HepG2 (cell line): ENCODE data around the gene KLHL21. TPM values are rescaled to one million over a fixed set of nuclear protein-coding genes. Genes with fewer than 3 reads are reported as not detected.
A peak's percentile ranks its signal among the peaks of the same experiment; 100 is the strongest.

Experiments used
- GLMP ChIP-seq: sonication (generic); formaldehyde crosslinking; IDR thresholded peaks from 2 replicates; pipeline ENCODE4 v1.9.0; 2021; ENCODE audit warnings: missing genetic modification reagents, mild to moderate bottlenecking, borderline replicate concordance
- JARID2 ChIP-seq: sonication (generic); formaldehyde crosslinking; IDR thresholded peaks from 2 replicates; pipeline ENCODE4 v1.8.1; 2023; ENCODE audit warnings: missing genetic modification reagents, inconsistent platforms; ENCODE audit not compliant: insufficient replicate concordance
- MLX ChIP-seq: IDR thresholded peaks from 2 replicates; pipeline ENCODE4 v1.6.1; 2016
- POGZ ChIP-seq: sonication (generic); formaldehyde crosslinking; IDR thresholded peaks from 2 replicates; pipeline ENCODE4 v1.4.0; 2020; ENCODE audit warnings: mild to moderate bottlenecking, missing genetic modification reagents
- SCMH1 ChIP-seq: sonication (generic); formaldehyde crosslinking; IDR thresholded peaks from 2 replicates; pipeline ENCODE4 v1.9.0; 2021; ENCODE audit warnings: missing genetic modification reagents, mild to moderate bottlenecking, borderline replicate concordance
- SMAD9 ChIP-seq: sonication (generic); formaldehyde crosslinking; IDR thresholded peaks from 2 replicates; pipeline ENCODE4 v1.5.1; 2020; ENCODE audit warnings: mild to moderate bottlenecking, missing genetic modification reagents
- TGIF2 ChIP-seq: IDR thresholded peaks from 2 replicates; pipeline ENCODE4 v1.6.1; 2016; ENCODE audit warnings: control low read depth, missing compliant biosample characterization
- ZBTB33 ChIP-seq: sonication (generic); formaldehyde crosslinking; IDR thresholded peaks from 2 replicates; pipeline ENCODE4 v1.4.0; 2020; ENCODE audit warnings: missing genetic modification reagents
- ZFP90 ChIP-seq: sonication (generic); formaldehyde crosslinking; IDR thresholded peaks from 2 replicates; pipeline ENCODE4 v1.8.0; 2022; ENCODE audit warnings: missing genetic modification reagents, mild to moderate bottlenecking, inconsistent platforms, borderline replicate concordance
- ZMAT5 ChIP-seq: sonication (generic); formaldehyde crosslinking; IDR thresholded peaks from 2 replicates; pipeline ENCODE4 v1.5.0; 2020; ENCODE audit warnings: mild to moderate bottlenecking, low read depth, missing genetic modification reagents, borderline replicate concordance
- ZNF282 ChIP-seq: fragments of 450-650 bp; IDR thresholded peaks from 2 replicates; pipeline ENCODE4 v1.6.1; 2018; ENCODE audit not compliant: partially characterized antibody
- ZNF367 ChIP-seq: sonication (generic); formaldehyde crosslinking; IDR thresholded peaks from 2 replicates; pipeline ENCODE4 v1.4.0; 2020; ENCODE audit warnings: missing genetic modification reagents, borderline replicate concordance
- ZNF468 ChIP-seq: sonication (generic); formaldehyde crosslinking; IDR thresholded peaks from 2 replicates; pipeline ENCODE4 v1.8.0; 2022; ENCODE audit warnings: mild to moderate bottlenecking, moderate library complexity, missing genetic modification reagents
- ZNF549 ChIP-seq: sonication (generic); formaldehyde crosslinking; IDR thresholded peaks from 2 replicates; pipeline ENCODE4 v1.5.0; 2020; ENCODE audit warnings: missing genetic modification reagents
- ZNF557 ChIP-seq: sonication (generic); formaldehyde crosslinking; IDR thresholded peaks from 2 replicates; pipeline ENCODE4 v1.4.0; 2020; ENCODE audit warnings: missing genetic modification reagents
- ZNF605 ChIP-seq: sonication (generic); formaldehyde crosslinking; IDR thresholded peaks from 2 replicates; pipeline ENCODE4 v1.8.0; 2022; ENCODE audit warnings: mild to moderate bottlenecking, missing genetic modification reagents
- ZNF670 ChIP-seq: sonication (generic); formaldehyde crosslinking; IDR thresholded peaks from 2 replicates; pipeline ENCODE4 v1.8.0; 2022; ENCODE audit warnings: mild to moderate bottlenecking, missing genetic modification reagents, borderline replicate concordance
- ZNF709 ChIP-seq: sonication (generic); formaldehyde crosslinking; IDR thresholded peaks from 2 replicates; pipeline ENCODE4 v1.5.0; 2020; ENCODE audit warnings: mild to moderate bottlenecking, missing genetic modification reagents
- polyA plus RNA-seq, 8 experiments: library from polyadenylated mRNA; depleted of rRNA in 3 of 8; stranded (reverse) in 7 of 8; unstranded in 1 of 8; fragments of >200 nt; fragmentation: Illumina TruSeq in 4 of 8; extraction: Trizol in 4 of 8; gene quantifications; 2 replicates each; pipeline versions ENCODE4 v1.2.1 to v1.2.3, GENCODE V29; 2011 to 2016; ENCODE audit warnings: low read depth in 4 of 8, missing spikeins in 1 of 8, mixed read lengths in 1 of 8; ENCODE audit not compliant: insufficient read depth in 1 of 8
- total RNA-seq, 5 experiments: library from RNA; depleted of rRNA; stranded (reverse); fragments of >200 nt; fragmentation: Illumina TruSeq; extraction: Trizol; gene quantifications; 2 replicates each; pipeline ENCODE4 v1.2.3, GENCODE V29; 2016; ENCODE audit warnings: low read depth in 1 of 5
- TF ChIP-seq, protein P1 (sequence below): sonication (generic); formaldehyde crosslinking; IDR thresholded peaks from 2 replicates; pipeline ENCODE4 v1.4.0; 2020; ENCODE audit warnings: mild to moderate bottlenecking, missing genetic modification reagents
- TF ChIP-seq, protein P2 (sequence below): IDR thresholded peaks from 2 replicates; pipeline ENCODE4 v1.6.1; 2016; ENCODE audit warnings: low read depth, borderline replicate concordance
- TF ChIP-seq, protein P3 (sequence below): IDR thresholded peaks from 2 replicates; pipeline ENCODE4 v1.6.1; 2012; ENCODE audit warnings: low read depth, low read length, improper control_type of control experiment

The KLHL21 gene
- total and polyA plus RNA-seq, 2 of the 13 experiments (the other 11 are each of a cell fraction or from before 2014, with no cell fraction given) = 14.8 to 25.0 TPM

DNA sequence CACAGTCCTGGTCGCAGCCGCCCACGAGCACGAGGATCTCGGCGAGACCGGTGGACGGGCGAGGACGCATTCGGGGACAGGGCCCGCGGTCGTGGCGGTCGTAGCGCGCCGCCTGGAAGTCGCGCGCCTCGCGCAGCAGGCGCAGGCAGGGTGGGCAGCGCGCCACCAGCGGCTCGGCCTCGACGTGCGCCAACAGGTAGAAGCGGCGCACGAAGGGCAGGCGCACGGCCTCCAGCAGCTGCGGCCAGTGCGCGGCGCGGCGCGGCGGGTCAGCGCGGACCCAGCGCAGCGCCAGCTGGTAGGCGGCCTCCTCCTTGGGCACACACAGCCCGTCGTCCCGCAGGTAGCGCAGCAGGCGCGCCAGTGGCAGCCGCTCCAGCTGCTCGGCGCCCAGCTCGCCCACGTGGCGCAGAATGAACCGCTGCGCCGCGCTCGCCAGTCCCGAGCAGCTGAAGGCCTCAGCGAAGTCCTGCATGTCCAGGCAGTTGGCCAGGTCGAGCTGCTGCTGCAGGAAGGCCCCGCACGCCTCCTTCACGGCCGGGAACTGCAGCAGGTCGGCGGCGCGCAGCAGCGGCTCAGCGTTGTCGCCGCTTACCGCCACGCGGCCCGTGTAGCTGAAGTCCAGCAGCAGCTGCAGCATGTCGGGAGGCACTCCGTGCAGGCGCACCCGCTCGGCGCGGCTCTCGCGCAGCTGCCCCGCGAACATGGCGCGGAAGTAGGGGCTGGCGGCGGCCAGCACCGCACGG is 573 bp downstream of the KLHL21 start (continued):
- TF ChIP-seq, protein P1, sequence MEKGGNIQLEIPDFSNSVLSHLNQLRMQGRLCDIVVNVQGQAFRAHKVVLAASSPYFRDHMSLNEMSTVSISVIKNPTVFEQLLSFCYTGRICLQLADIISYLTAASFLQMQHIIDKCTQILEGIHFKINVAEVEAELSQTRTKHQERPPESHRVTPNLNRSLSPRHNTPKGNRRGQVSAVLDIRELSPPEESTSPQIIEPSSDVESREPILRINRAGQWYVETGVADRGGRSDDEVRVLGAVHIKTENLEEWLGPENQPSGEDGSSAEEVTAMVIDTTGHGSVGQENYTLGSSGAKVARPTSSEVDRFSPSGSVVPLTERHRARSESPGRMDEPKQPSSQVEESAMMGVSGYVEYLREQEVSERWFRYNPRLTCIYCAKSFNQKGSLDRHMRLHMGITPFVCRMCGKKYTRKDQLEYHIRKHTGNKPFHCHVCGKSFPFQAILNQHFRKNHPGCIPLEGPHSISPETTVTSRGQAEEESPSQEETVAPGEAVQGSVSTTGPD = no peak
- TF ChIP-seq ZNF605 (CRISPR knock-in tag) = no peak
- TF ChIP-seq ZNF468 (CRISPR knock-in tag) = peak; percentile 61; the same call in 1 of the 2 replicates
- no peak for TF ChIP-seq ZMAT5 (CRISPR knock-in tag)
- no peak for TF ChIP-seq ZNF709 (CRISPR knock-in tag)
- TF ChIP-seq, protein P2, sequence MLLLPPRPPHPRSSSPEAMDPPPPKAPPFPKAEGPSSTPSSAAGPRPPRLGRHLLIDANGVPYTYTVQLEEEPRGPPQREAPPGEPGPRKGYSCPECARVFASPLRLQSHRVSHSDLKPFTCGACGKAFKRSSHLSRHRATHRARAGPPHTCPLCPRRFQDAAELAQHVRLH (CRISPR knock-in tag) = no peak
- 0 out of 2 replicates have a peak, but pooled peaks have one; percentile 61 for TF ChIP-seq SMAD9
- TF ChIP-seq ZNF670 (CRISPR knock-in tag) = no peak
- no peak for TF ChIP-seq JARID2 (CRISPR knock-in tag)
- TF ChIP-seq POGZ (CRISPR knock-in tag) = no peak
- peak; percentile 69; the same call in 1 of the 2 replicates for TF ChIP-seq ZNF367
- 0 out of 2 replicates have a peak, but pooled peaks have one; percentile 32 for TF ChIP-seq ZNF557 (CRISPR knock-in tag)
- peak; percentile 75; the same call in 1 of the 2 replicates for TF ChIP-seq TGIF2 (CRISPR knock-in tag)
- no peak for TF ChIP-seq ZBTB33 (CRISPR knock-in tag)
- TF ChIP-seq GLMP = 0 out of 2 replicates have a peak, but pooled peaks have one; percentile 23
- no peak for TF ChIP-seq ZNF549 (CRISPR knock-in tag)
- TF ChIP-seq, protein P3, sequence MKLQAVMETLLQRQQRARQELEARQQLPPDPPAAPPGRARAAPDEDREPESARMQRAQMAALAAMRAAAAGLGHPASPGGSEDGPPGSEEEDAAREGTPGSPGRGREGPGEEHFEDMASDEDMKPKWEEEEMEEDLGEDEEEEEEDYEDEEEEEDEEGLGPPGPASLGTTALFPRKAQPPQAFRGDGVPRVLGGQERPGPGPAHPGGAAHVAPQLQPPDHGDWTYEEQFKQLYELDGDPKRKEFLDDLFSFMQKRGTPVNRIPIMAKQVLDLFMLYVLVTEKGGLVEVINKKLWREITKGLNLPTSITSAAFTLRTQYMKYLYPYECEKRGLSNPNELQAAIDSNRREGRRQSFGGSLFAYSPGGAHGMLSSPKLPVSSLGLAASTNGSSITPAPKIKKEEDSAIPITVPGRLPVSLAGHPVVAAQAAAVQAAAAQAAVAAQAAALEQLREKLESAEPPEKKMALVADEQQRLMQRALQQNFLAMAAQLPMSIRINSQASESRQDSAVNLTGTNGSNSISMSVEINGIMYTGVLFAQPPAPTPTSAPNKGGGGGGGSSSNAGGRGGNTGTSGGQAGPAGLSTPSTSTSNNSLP = no peak
- no peak for TF ChIP-seq MLX (CRISPR knock-in tag)
- no peak for TF ChIP-seq SCMH1 (CRISPR knock-in tag)
- 0 out of 2 replicates have a peak, but pooled peaks have one; percentile 29 for TF ChIP-seq ZFP90 (CRISPR knock-in tag)
- TF ChIP-seq ZNF282 = no peak
